Measurements from ENCODE around the gene YIPF3. TPM values are rescaled to one million over a fixed set of nuclear protein-coding genes. Genes with fewer than 3 reads are reported as not detected.

YIPF3 gene
- polyA plus RNA-seq, 2 donors, result 54.3 to 64.1 TPM

GRCh38 chr6:43532201-43532600 is 15.5 kb upstream of the YIPF3 start:
- H3K4me3 ChIP-seq (ENCODE audit: low read depth in 1 of 2, low read length in 2 of 2), result no peak overlapping the region
- H3K9me3 ChIP-seq (ENCODE audit: control insufficient read depth in 2 of 2, insufficient read depth in 1 of 2, low read depth in 1 of 2, low read length in 1 of 2), result no peaks in the 10 kb centered on the region
- H3K4me1 ChIP-seq (ENCODE audit: control insufficient read depth in 2 of 2, insufficient read depth in 2 of 2, low read length in 1 of 2), result no peaks in the 10 kb centered on the region
- peaks cover 3 to 15% of the 10 kb centered on the region in 2 donors for H3K36me3 ChIP-seq (ENCODE audit: control insufficient read depth in 2 of 2, insufficient read depth in 2 of 2, low read length in 1 of 2)
- 86 to 96% methylated on average over 1 of the region's 1 CpG for WGBS, 2 donors
- H3K27me3 ChIP-seq (ENCODE audit: control insufficient read depth in 1 of 2, insufficient read depth in 2 of 2, low read length in 2 of 2), result no peaks in the 10 kb centered on the region
- H3K27ac ChIP-seq (ENCODE audit: low read depth in 2 of 2, low read length in 1 of 2), result no peak overlapping the region

GRCh38 chr6:43524483-43524961 is 7.8 kb upstream of the YIPF3 start:
- H3K9me3 ChIP-seq (ENCODE audit: control insufficient read depth in 2 of 2, insufficient read depth in 1 of 2, low read depth in 1 of 2, low read length in 1 of 2), result no peaks in the 10 kb centered on the region
- H3K27ac ChIP-seq (ENCODE audit: low read depth in 2 of 2, low read length in 1 of 2), result no peak overlapping the region
- 72 to 82% methylated on average over 10 of the region's 10 CpGs for WGBS, 2 donors
- no peaks in the 10 kb centered on the region for H3K4me1 ChIP-seq (ENCODE audit: control insufficient read depth in 2 of 2, insufficient read depth in 2 of 2, low read length in 1 of 2)
- H3K4me3 ChIP-seq (ENCODE audit: low read depth in 1 of 2, low read length in 2 of 2), result no peak overlapping the region
- peaks cover 29 to 60% of the 10 kb centered on the region in 2 donors for H3K36me3 ChIP-seq (ENCODE audit: control insufficient read depth in 2 of 2, insufficient read depth in 2 of 2, low read length in 1 of 2)
- no peaks in the 10 kb centered on the region for H3K27me3 ChIP-seq (ENCODE audit: control insufficient read depth in 1 of 2, insufficient read depth in 2 of 2, low read length in 2 of 2)

- no peak overlapping the region for H3K27ac ChIP-seq (ENCODE audit: low read depth in 2 of 2, low read length in 1 of 2)
- H3K36me3 ChIP-seq (ENCODE audit: control insufficient read depth in 2 of 2, insufficient read depth in 2 of 2, low read length in 1 of 2), result peaks cover 29 to 56% of the 10 kb centered on the region in 2 donors
- H3K4me1 ChIP-seq (ENCODE audit: control insufficient read depth in 2 of 2, insufficient read depth in 2 of 2, low read length in 1 of 2), result no peaks in the 10 kb centered on the region
- 86 to 92% methylated on average over 3 of the region's 3 CpGs for WGBS, 2 donors
- no peaks in the 10 kb centered on the region for H3K27me3 ChIP-seq (ENCODE audit: control insufficient read depth in 1 of 2, insufficient read depth in 2 of 2, low read length in 2 of 2)
- no peak overlapping the region for H3K4me3 ChIP-seq (ENCODE audit: low read depth in 1 of 2, low read length in 2 of 2)
- H3K9me3 ChIP-seq (ENCODE audit: control insufficient read depth in 2 of 2, insufficient read depth in 1 of 2, low read depth in 1 of 2, low read length in 1 of 2), result no peaks in the 10 kb centered on the region
These were observed 6.6 kb upstream of the YIPF3 start for GRCh38 chr6:43523284-43523683.

GRCh38 chr6:43522547-43523261 is 6.0 kb upstream of the YIPF3 start:
- Histone ChIP-seq H3K9me3 (ENCODE audit: control insufficient read depth in 2 of 2, insufficient read depth in 1 of 2, low read depth in 1 of 2, low read length in 1 of 2) (no peaks in the 10 kb centered on the region), H3K4me3 (ENCODE audit: low read depth in 1 of 2, low read length in 2 of 2) (no peak overlapping the region), H3K4me1 (ENCODE audit: control insufficient read depth in 2 of 2, insufficient read depth in 2 of 2, low read length in 1 of 2) (no peaks in the 10 kb centered on the region), H3K36me3 (ENCODE audit: control insufficient read depth in 2 of 2, insufficient read depth in 2 of 2, low read length in 1 of 2) (peaks cover 29 to 55% of the 10 kb centered on the region in 2 donors), H3K27ac (ENCODE audit: low read depth in 2 of 2, low read length in 1 of 2) (no peak overlapping the region), H3K27me3 (ENCODE audit: control insufficient read depth in 1 of 2, insufficient read depth in 2 of 2, low read length in 2 of 2) (no peaks in the 10 kb centered on the region)
- 90 to 91% methylated on average over 8 of the region's 8 CpGs for WGBS, 2 donors

GRCh38 chr6:43521836-43522235 is 5.1 kb upstream of the YIPF3 start:
- WGBS, 2 donors, result 60 to 76% methylated on average over 2 of the region's 2 CpGs
- Histone ChIP-seq H3K9me3 (ENCODE audit: control insufficient read depth in 2 of 2, insufficient read depth in 1 of 2, low read depth in 1 of 2, low read length in 1 of 2) (no peaks in the 10 kb centered on the region), H3K4me3 (ENCODE audit: low read depth in 1 of 2, low read length in 2 of 2) (no peak overlapping the region), H3K4me1 (ENCODE audit: control insufficient read depth in 2 of 2, insufficient read depth in 2 of 2, low read length in 1 of 2) (no peaks in the 10 kb centered on the region), H3K36me3 (ENCODE audit: control insufficient read depth in 2 of 2, insufficient read depth in 2 of 2, low read length in 1 of 2) (peaks cover 29 to 49% of the 10 kb centered on the region in 2 donors), H3K27me3 (ENCODE audit: control insufficient read depth in 1 of 2, insufficient read depth in 2 of 2, low read length in 2 of 2) (no peaks in the 10 kb centered on the region), H3K27ac (ENCODE audit: low read depth in 2 of 2, low read length in 1 of 2) (no peak overlapping the region)

GRCh38 chr6:43520097-43520496 is 3.4 kb upstream of the YIPF3 start:
- H3K27me3 ChIP-seq (ENCODE audit: control insufficient read depth in 1 of 2, insufficient read depth in 2 of 2, low read length in 2 of 2), result no peaks in the 10 kb centered on the region
- WGBS, 2 donors, result 90 to 92% methylated on average over 8 of the region's 8 CpGs

GRCh38 chr6:43517505-43518357 is 1.0 kb upstream of the YIPF3 start:
- no peaks in the 10 kb centered on the region for H3K27me3 ChIP-seq (ENCODE audit: control insufficient read depth in 1 of 2, insufficient read depth in 2 of 2, low read length in 2 of 2)
- no peak overlapping the region for H3K27ac ChIP-seq (ENCODE audit: low read depth in 2 of 2, low read length in 1 of 2)
- peak overlapping the region; percentile 82 to 85 for H3K4me3 ChIP-seq (ENCODE audit: low read depth in 1 of 2, low read length in 2 of 2)
- peaks cover 3 to 8% of the 10 kb centered on the region in 2 donors for H3K4me1 ChIP-seq (ENCODE audit: control insufficient read depth in 2 of 2, insufficient read depth in 2 of 2, low read length in 1 of 2)
- H3K36me3 ChIP-seq (ENCODE audit: control insufficient read depth in 2 of 2, insufficient read depth in 2 of 2, low read length in 1 of 2), result peaks cover 11 to 41% of the 10 kb centered on the region in 2 donors
- H3K9me3 ChIP-seq (ENCODE audit: control insufficient read depth in 2 of 2, insufficient read depth in 1 of 2, low read depth in 1 of 2, low read length in 1 of 2), result no peaks in the 10 kb centered on the region
- WGBS, 2 donors, result 3% methylated on average over 10 of the region's 10 CpGs

More at GRCh38 chr6:43520097-43520496, 3.4 kb upstream of the YIPF3 start:
- H3K4me1 ChIP-seq (ENCODE audit: control insufficient read depth in 2 of 2, insufficient read depth in 2 of 2, low read length in 1 of 2), result peaks cover 3 to 8% of the 10 kb centered on the region in 2 donors
- no peak overlapping the region for H3K27ac ChIP-seq (ENCODE audit: low read depth in 2 of 2, low read length in 1 of 2)
- no peaks in the 10 kb centered on the region for H3K9me3 ChIP-seq (ENCODE audit: control insufficient read depth in 2 of 2, insufficient read depth in 1 of 2, low read depth in 1 of 2, low read length in 1 of 2)
- no peak overlapping the region for H3K4me3 ChIP-seq (ENCODE audit: low read depth in 1 of 2, low read length in 2 of 2)
- peaks cover 18 to 42% of the 10 kb centered on the region in 2 donors for H3K36me3 ChIP-seq (ENCODE audit: control insufficient read depth in 2 of 2, insufficient read depth in 2 of 2, low read length in 1 of 2)

- 0 to 1% methylated on average over 10 of the region's 10 CpGs for WGBS, 2 donors
- no peaks in the 10 kb centered on the region for H3K27me3 ChIP-seq (ENCODE audit: control insufficient read depth in 1 of 2, insufficient read depth in 2 of 2, low read length in 2 of 2)
- no peaks in the 10 kb centered on the region for H3K9me3 ChIP-seq (ENCODE audit: control insufficient read depth in 2 of 2, insufficient read depth in 1 of 2, low read depth in 1 of 2, low read length in 1 of 2)
- H3K27ac ChIP-seq (ENCODE audit: low read depth in 2 of 2, low read length in 1 of 2), result peak overlapping the region; percentile 82 to 86
- H3K36me3 ChIP-seq (ENCODE audit: control insufficient read depth in 2 of 2, insufficient read depth in 2 of 2, low read length in 1 of 2), result peaks cover 7 to 42% of the 10 kb centered on the region in 2 donors
- H3K4me1 ChIP-seq (ENCODE audit: control insufficient read depth in 2 of 2, insufficient read depth in 2 of 2, low read length in 1 of 2), result peaks cover 3 to 8% of the 10 kb centered on the region in 2 donors
- peak overlapping the region; percentile 82 to 85 for H3K4me3 ChIP-seq (ENCODE audit: low read depth in 1 of 2, low read length in 2 of 2)
These were observed 394 bp downstream of the YIPF3 start for GRCh38 chr6:43516367-43516696.

- Histone ChIP-seq H3K27me3 (ENCODE audit: control insufficient read depth in 1 of 2, insufficient read depth in 2 of 2, low read length in 2 of 2) (no peaks in the 10 kb centered on the region), H3K9me3 (ENCODE audit: control insufficient read depth in 2 of 2, insufficient read depth in 1 of 2, low read depth in 1 of 2, low read length in 1 of 2) (no peaks in the 10 kb centered on the region), H3K36me3 (ENCODE audit: control insufficient read depth in 2 of 2, insufficient read depth in 2 of 2, low read length in 1 of 2) (peaks cover 7 to 37% of the 10 kb centered on the region in 2 donors), H3K27ac (ENCODE audit: low read depth in 2 of 2, low read length in 1 of 2) (peak overlapping the region in 1 of 2 donors; percentile 86), H3K4me1 (ENCODE audit: control insufficient read depth in 2 of 2, insufficient read depth in 2 of 2, low read length in 1 of 2) (peaks cover 3 to 10% of the 10 kb centered on the region in 2 donors), H3K4me3 (ENCODE audit: low read depth in 1 of 2, low read length in 2 of 2) (peak overlapping the region; percentile 82 to 85)
- WGBS, 2 donors, result 60 to 61% methylated on average over 9 of the region's 9 CpGs
These were observed 918 bp downstream of the YIPF3 start for GRCh38 chr6:43515808-43516207.
